ENCODE measurements around the gene LMO7. TPM values are rescaled to one million over a fixed set of nuclear protein-coding genes. Genes with fewer than 3 reads are reported as not detected.
A peak's percentile ranks its signal among the peaks of the same experiment; 100 is the strongest.

Gene LMO7
- total and polyA plus RNA-seq, 2 of the 13 experiments (the other 11 are each of a cell fraction or from before 2014, with no cell fraction given): 34.0 to 121 TPM

DNA sequence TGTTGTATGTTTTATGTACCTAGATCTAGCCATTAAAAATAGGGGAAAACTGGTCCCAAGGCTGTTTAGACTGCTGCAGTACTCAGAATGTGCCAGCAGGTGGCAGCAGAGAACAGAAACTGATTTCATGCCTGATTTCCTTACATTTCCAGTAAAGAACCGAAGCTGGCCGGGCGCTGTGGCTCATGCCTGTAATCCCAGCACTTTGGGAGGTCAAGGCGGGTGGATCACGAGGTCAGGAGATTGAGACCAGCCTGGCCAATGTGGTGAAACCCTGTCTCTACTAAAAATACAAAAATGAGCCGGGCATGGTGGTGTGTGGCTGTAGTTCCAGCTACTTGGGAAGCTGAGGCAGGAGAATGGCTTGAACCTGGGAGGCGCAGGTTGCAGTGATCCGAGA lies 59.8 kb downstream of the LMO7 start (continued):
- TF ChIP-seq, protein P1, sequence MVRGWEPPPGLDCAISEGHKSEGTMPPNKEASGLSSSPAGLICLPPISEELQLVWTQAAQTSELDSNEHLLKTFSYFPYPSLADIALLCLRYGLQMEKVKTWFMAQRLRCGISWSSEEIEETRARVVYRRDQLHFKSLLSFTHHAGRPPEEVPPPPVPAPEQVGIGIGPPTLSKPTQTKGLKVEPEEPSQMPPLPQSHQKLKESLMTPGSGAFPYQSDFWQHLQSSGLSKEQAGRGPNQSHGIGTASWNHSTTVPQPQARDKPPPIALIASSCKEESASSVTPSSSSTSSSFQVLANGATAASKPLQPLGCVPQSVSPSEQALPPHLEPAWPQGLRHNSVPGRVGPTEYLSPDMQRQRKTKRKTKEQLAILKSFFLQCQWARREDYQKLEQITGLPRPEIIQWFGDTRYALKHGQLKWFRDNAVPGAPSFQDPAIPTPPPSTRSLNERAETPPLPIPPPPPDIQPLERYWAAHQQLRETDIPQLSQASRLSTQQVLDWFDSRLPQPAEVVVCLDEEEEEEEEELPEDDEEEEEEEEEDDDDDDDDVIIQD (CRISPR knock-in tag; IDR thresholded peaks at IDR 0.05; ENCODE audit: low read depth): 0 out of 2 replicates have a peak, but pooled peaks have one; percentile 21

DNA sequence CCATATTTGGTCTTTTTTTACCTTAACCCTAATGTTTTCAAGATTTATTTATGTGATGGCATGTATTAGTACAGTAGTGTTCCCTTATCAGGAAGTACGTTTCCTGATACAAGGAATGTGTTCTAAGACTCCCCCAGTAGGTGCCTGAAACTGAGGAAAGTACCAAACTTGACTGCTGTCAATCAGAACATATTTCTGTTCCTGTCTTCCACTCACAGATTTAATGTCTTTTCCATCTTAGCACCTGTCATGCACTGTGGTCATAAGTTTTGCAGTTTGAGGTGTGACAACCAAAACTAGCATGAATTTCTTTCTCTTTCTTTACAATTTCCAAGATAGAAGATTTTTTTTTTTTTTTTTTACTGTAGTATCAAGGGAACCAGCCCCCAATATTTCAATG lies 62.9 kb downstream of the LMO7 start:
- CTCF ChIA-PET (ENCODE audit: low intra/inter-chr PET ratio, low total read pairs): no interaction called here
- H4K20me1 ChIP-seq (ENCODE audit: insufficient read depth, low read length): no peaks in the 10 kb centered on the region
- FAIRE-seq: no peak
- in situ Hi-C loops (cut with HindIII; ENCODE audit: extremely low pct_ligation_motif_present, low pct_unique_long_range_greater_than_20kb): loop anchor here (10.0 kb wide), 3 partner anchors 96 to 776 kb away; no protein-coding TSS in a partner anchor
- no TSS peak for BruUV-seq (replicated peaks)
- no peaks in the 10 kb centered on the region for H3K9me3 ChIP-seq (ENCODE audit: low read length)
- 91% methylated on average over 1 of the region's 1 CpG for WGBS (ENCODE audit: low lambda C conversion rate)
- POLR2A ChIA-PET: no interaction called here
- no peak overlapping the region for H3K4me3 ChIP-seq (replicated peaks in 1 of 3; ENCODE audit: insufficient read depth in 1 of 3, low read depth in 2 of 3, low read length in 3 of 3)
- no peak for DNase-seq (ENCODE audit: low spot score)
- H3K27ac ChIP-seq (ENCODE audit: extremely low read length, insufficient read depth, low read length): no peak overlapping the region
- ATAC-seq: no peak
- no peaks in the 10 kb centered on the region for H3K79me2 ChIP-seq (ENCODE audit: insufficient read depth, low read length)
- no peak overlapping the region for H3K4me2 ChIP-seq (ENCODE audit: low read depth, low read length)
- no peaks in the 10 kb centered on the region; a peak in 1 of 5 replicates for H3K36me3 ChIP-seq (replicated peaks in 1 of 2; ENCODE audit: control insufficient read depth in 1 of 2, insufficient read depth in 2 of 2, low read length in 2 of 2)
- intact Hi-C loops (cut with micrococcal nuclease; ENCODE audit: unreplicated experiment): loop anchor here (5.0 kb wide), 3 partner anchors 63 to 1203 kb away; no protein-coding TSS in a partner anchor
- no peak overlapping the region for H3K9ac ChIP-seq (ENCODE audit: insufficient read depth, low read depth, low read length)
- H3K27me3 ChIP-seq (ENCODE audit: control insufficient read depth in 1 of 2, insufficient read depth in 2 of 2, low read length in 2 of 2): no peaks in the 10 kb centered on the region
- H3K4me1 ChIP-seq (ENCODE audit: insufficient read depth, low read length): no peaks in the 10 kb centered on the region
- no peak overlapping the region for H2AFZ ChIP-seq (ENCODE audit: low read length)
- TF ChIP-seq, protein P2, sequence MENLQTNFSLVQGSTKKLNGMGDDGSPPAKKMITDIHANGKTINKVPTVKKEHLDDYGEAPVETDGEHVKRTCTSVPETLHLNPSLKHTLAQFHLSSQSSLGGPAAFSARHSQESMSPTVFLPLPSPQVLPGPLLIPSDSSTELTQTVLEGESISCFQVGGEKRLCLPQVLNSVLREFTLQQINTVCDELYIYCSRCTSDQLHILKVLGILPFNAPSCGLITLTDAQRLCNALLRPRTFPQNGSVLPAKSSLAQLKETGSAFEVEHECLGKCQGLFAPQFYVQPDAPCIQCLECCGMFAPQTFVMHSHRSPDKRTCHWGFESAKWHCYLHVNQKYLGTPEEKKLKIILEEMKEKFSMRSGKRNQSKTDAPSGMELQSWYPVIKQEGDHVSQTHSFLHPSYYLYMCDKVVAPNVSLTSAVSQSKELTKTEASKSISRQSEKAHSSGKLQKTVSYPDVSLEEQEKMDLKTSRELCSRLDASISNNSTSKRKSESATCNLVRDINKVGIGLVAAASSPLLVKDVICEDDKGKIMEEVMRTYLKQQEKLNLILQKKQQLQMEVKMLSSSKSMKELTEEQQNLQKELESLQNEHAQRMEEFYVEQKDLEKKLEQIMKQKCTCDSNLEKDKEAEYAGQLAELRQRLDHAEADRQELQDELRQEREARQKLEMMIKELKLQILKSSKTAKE (CRISPR knock-in tag; IDR thresholded peaks at IDR 0.05; ENCODE audit: borderline replicate concordance): no peak
- TF ChIP-seq ZNF253 (CRISPR knock-in tag; IDR thresholded peaks at IDR 0.05; ENCODE audit: borderline replicate concordance): no peak
- no peak for TF ChIP-seq MEIS2 (CRISPR knock-in tag; IDR thresholded peaks at IDR 0.05)
- TF ChIP-seq POLR2AphosphoS2 (IDR thresholded peaks at IDR 0.05; ENCODE audit: low read depth, low read length): no peak
- TF ChIP-seq ZNF577 (CRISPR knock-in tag; IDR thresholded peaks at IDR 0.05; ENCODE audit: borderline replicate concordance, low read depth): no peak
- TF ChIP-seq ZNF230 (CRISPR knock-in tag; IDR thresholded peaks at IDR 0.05): no peak
- TF ChIP-seq ATF1 (CRISPR knock-in tag; IDR thresholded peaks at IDR 0.05): no peak
- TF ChIP-seq KDM3A (CRISPR knock-in tag; IDR thresholded peaks at IDR 0.05; ENCODE audit: low read depth): no peak
- TF ChIP-seq, protein P3, sequence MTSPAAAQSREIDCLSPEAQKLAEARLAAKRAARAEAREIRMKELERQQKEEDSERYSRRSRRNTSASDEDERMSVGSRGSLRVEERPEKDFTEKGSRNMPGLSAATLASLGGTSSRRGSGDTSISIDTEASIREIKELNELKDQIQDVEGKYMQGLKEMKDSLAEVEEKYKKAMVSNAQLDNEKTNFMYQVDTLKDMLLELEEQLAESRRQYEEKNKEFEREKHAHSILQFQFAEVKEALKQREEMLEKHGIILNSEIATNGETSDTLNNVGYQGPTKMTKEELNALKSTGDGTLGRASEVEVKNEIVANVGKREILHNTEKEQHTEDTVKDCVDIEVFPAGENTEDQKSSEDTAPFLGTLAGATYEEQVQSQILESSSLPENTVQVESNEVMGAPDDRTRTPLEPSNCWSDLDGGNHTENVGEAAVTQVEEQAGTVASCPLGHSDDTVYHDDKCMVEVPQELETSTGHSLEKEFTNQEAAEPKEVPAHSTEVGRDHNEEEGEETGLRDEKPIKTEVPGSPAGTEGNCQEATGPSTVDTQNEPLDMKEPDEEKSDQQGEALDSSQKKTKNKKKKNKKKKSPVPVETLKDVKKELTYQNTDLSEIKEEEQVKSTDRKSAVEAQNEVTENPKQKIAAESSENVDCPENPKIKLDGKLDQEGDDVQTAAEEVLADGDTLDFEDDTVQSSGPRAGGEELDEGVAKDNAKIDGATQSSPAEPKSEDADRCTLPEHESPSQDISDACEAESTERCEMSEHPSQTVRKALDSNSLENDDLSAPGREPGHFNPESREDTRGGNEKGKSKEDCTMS (CRISPR knock-in tag; conservative IDR thresholded peaks at IDR 0.05): no peak
- TF ChIP-seq ZNF142 (CRISPR knock-in tag; IDR thresholded peaks at IDR 0.05): no peak

Measured in HepG2 (cell line).